ENCODE results near the gene MOB3C. TPM values are rescaled to one million over a fixed set of nuclear protein-coding genes. Genes with fewer than 3 reads are reported as not detected.

The MOB3C gene
- polyA plus RNA-seq, 1 donor from 2014 or later, result 0.41 TPM

DNA sequence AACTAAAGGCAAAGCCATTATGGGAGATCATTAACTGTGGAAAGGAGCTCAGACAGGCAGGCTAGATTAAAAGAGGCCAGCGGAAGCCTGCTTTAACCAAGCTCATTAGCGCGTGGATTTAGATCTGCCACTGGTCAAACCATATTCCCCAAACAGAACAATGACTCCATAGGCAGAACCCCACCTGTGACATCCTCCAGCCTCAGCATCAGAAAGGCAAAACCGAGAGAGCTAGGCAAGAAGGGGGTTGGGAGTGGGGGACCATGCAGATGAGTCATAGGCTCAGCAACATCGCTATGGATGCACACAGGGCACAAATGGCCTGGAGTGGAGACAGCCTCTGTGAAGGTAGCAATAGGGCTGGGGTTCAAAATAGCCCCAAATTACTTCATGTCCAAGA, 33.1 kb downstream of the MOB3C start:
- no peak overlapping the region for H3K4me3 ChIP-seq (ENCODE audit: low read length)
- H3K9ac ChIP-seq (ENCODE audit: low read length), result no peak overlapping the region
- H3F3A ChIP-seq (ENCODE audit: insufficient read depth, low read length, poor library complexity, severe bottlenecking), result no peaks in the 10 kb centered on the region
- no peak for TF ChIP-seq TAF1 (IDR thresholded peaks at IDR 0.05; ENCODE audit: low read depth)
- no peak for TF ChIP-seq MXI1 (conservative IDR thresholded peaks at IDR 0.05; ENCODE audit: poor library complexity, severe bottlenecking)
- no peak for TF ChIP-seq RAD21 (conservative IDR thresholded peaks at IDR 0.05)
- TF ChIP-seq POLR2AphosphoS5 (IDR thresholded peaks at IDR 0.05), result no peak
- no peak for TF ChIP-seq EZH2 (IDR thresholded peaks at IDR 0.05; ENCODE audit: borderline replicate concordance, insufficient read depth, low read length, poor library complexity, severe bottlenecking)
- TF ChIP-seq EP300 (conservative IDR thresholded peaks at IDR 0.05; ENCODE audit: poor library complexity, severe bottlenecking), result no peak
- no peak for TF ChIP-seq SMC3 (conservative IDR thresholded peaks at IDR 0.05; ENCODE audit: poor library complexity)
- TF ChIP-seq, protein P1, sequence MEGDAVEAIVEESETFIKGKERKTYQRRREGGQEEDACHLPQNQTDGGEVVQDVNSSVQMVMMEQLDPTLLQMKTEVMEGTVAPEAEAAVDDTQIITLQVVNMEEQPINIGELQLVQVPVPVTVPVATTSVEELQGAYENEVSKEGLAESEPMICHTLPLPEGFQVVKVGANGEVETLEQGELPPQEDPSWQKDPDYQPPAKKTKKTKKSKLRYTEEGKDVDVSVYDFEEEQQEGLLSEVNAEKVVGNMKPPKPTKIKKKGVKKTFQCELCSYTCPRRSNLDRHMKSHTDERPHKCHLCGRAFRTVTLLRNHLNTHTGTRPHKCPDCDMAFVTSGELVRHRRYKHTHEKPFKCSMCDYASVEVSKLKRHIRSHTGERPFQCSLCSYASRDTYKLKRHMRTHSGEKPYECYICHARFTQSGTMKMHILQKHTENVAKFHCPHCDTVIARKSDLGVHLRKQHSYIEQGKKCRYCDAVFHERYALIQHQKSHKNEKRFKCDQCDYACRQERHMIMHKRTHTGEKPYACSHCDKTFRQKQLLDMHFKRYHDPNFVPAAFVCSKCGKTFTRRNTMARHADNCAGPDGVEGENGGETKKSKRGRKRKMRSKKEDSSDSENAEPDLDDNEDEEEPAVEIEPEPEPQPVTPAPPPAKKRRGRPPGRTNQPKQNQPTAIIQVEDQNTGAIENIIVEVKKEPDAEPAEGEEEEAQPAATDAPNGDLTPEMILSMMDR (IDR thresholded peaks at IDR 0.05; ENCODE audit: poor library complexity, severe bottlenecking), result no peak
- no peak for TF ChIP-seq REST (IDR thresholded peaks at IDR 0.05; ENCODE audit: borderline replicate concordance)
- no peaks in the 10 kb centered on the region for H3K9me2 ChIP-seq (ENCODE audit: insufficient read depth, low read length)
- H3K4me2 ChIP-seq (ENCODE audit: low read length), result no peak overlapping the region
- no peak overlapping the region for H3K27ac ChIP-seq (ENCODE audit: low read length)
- H3K27me3 ChIP-seq (ENCODE audit: insufficient read depth, low read depth, low read length), result no peaks in the 10 kb centered on the region
- H4K20me1 ChIP-seq (ENCODE audit: insufficient read depth), result no peaks in the 10 kb centered on the region
- H3K36me3 ChIP-seq (ENCODE audit: insufficient read depth, low read length), result no peaks in the 10 kb centered on the region
- H3K79me2 ChIP-seq (replicated peaks; ENCODE audit: insufficient read depth, low read length), result no peaks in the 10 kb centered on the region
- H3K9me3 ChIP-seq (ENCODE audit: low read length), result no peaks in the 10 kb centered on the region
- no peak overlapping the region for H2AFZ ChIP-seq (ENCODE audit: low read depth, low read length)

DNA sequence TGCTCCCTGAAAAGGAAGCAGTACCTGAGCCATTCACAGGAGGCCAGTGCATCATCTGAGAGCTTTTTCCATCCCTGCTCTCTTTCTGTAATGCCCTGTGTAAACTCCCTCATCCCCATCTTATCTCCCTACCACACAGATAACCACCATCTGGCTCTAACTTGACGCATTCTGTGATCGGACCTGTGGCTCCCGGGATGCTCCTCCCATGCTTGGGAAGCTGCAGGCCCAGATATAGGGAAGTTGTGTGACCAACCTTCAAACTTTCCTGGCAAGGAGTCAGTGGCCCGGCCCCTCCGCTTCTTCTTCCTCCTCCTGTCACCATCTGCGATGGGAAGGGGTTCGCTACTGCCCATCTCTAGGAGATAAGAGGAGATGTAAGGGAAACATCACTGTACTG, 33.6 kb downstream of the MOB3C start:
- H3K4me2 ChIP-seq (ENCODE audit: low read length), result no peak overlapping the region
- no peaks in the 10 kb centered on the region for H3K9me3 ChIP-seq (ENCODE audit: low read length)
- H3K9ac ChIP-seq (ENCODE audit: low read length), result no peak overlapping the region
- no peaks in the 10 kb centered on the region for H3K79me2 ChIP-seq (replicated peaks; ENCODE audit: insufficient read depth, low read length)
- no peak overlapping the region for H3K4me3 ChIP-seq (ENCODE audit: low read length)
- H3K9me2 ChIP-seq (ENCODE audit: insufficient read depth, low read length), result no peaks in the 10 kb centered on the region
- TF ChIP-seq POLR2AphosphoS5 (IDR thresholded peaks at IDR 0.05) (no peak), MXI1 (conservative IDR thresholded peaks at IDR 0.05; ENCODE audit: poor library complexity, severe bottlenecking) (no peak), EZH2 (IDR thresholded peaks at IDR 0.05; ENCODE audit: borderline replicate concordance, insufficient read depth, low read length, poor library complexity, severe bottlenecking) (no peak), TAF1 (IDR thresholded peaks at IDR 0.05; ENCODE audit: low read depth) (no peak), REST (IDR thresholded peaks at IDR 0.05; ENCODE audit: borderline replicate concordance) (no peak), EP300 (conservative IDR thresholded peaks at IDR 0.05; ENCODE audit: poor library complexity, severe bottlenecking) (no peak), SMC3 (conservative IDR thresholded peaks at IDR 0.05; ENCODE audit: poor library complexity) (no peak)
- H3F3A ChIP-seq (ENCODE audit: insufficient read depth, low read length, poor library complexity, severe bottlenecking), result no peaks in the 10 kb centered on the region
- H3K27me3 ChIP-seq (ENCODE audit: insufficient read depth, low read depth, low read length), result no peaks in the 10 kb centered on the region
- no peak overlapping the region for H3K27ac ChIP-seq (ENCODE audit: low read length)
- H4K20me1 ChIP-seq (ENCODE audit: insufficient read depth), result no peaks in the 10 kb centered on the region
- H3K36me3 ChIP-seq (ENCODE audit: insufficient read depth, low read length), result no peaks in the 10 kb centered on the region
- no peak overlapping the region for H2AFZ ChIP-seq (ENCODE audit: low read depth, low read length)

All from neural cell (in vitro differentiated cells).